Activated effector memory CD4-positive, alpha-beta T cell treated with anti-CD3 and anti-CD28 coated beads, Interleukin-2, amount 50 U/mL, for 16 hours (primary cell): Measurements from ENCODE around the gene OR10J4.
"Not testable (repeated sequence)": the region's sequence is repeated elsewhere in the genome, so short reads cannot be mapped to it uniquely, and the experiment has no call there.

Source experiments
- DNase-seq: peaks from one replicate; pipeline ENCODE4 v3.0.0-alpha.2; 2020

Gene OR10J4

GRCh38 chr1:159431904-159432303 is at the start of gene OR10J4:
Gene OR10J4 (plus strand): TSS chr1:159432204.
- DNase-seq, result no peak

GRCh38 chr1:159406821-159407220 is 25.2 kb upstream of the OR10J4 start:
- no peak for DNase-seq

DNA sequence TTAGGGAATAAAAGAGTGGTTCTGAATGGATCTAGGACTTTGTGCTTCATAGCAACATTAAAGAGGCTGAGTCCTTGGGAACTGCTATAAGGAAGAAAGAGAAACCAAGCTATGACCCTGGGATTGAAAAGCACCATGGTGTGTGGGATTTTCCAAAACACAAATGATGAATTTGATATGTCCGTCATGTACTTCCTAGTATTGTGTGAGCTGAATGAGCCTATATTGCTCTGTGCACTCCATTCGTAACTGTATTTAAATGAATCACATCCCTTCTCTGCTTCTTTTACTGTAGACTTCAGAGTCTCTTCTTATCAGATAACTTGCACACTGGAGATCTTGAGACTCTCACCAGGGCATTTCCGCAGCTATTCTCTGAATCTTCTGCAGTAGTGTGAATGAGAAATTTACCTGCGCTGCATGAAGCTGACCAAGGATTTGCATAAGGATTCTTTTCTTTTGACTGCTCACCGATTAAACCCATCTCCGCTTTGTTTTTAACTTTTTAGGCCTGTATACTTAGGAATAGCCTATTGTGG is 23.1 kb upstream of the OR10J4 start:
- no peak for DNase-seq

DNA sequence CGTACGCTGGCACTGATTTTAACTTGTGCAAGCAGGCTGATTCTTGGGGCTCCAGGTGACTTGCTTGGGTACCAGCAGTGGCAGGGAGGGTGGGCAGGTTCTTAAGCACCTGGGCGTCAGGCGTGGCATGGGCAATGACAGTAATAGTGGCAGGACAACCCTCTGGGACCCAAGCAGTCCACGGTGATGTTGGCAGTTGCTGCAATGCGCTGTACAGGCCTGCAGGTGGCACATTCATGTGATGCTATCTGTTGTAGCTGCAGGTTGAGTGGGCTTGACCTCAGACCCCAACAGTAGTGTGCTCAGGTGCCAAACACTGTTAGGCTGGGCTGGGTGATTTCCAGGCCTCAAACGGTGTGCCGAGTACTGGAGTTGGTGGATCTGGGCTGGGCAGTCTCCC is 10.2 kb upstream of the OR10J4 start:
- no peak for DNase-seq

GRCh38 chr1:159428536-159428935 is 3.5 kb upstream of the OR10J4 start:
- no peak for DNase-seq

- no peak for DNase-seq
Observed at GRCh38 chr1:159429074-159429861, 2.7 kb upstream of the OR10J4 start.

DNA sequence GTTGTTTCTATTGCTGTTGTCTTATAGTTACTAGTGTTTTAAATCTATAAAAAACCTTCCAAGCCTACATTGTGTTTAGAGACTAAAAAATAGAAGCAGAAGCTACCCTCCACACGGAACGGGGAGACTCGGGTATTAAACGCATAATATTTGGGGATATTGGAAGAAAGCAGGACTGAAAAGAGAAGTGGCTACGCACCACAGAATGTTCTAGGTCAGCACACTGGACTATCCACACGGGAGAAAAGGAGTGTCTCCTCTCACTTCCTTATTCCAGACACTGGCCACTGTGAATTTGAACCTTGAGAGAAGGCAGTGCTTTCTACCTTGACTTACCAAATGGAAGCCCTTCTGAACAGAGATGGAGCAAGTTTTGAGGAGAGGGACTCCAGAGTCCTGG is 1.0 kb upstream of the OR10J4 start:
- no peak for DNase-seq

- no peak for DNase-seq
Observed at GRCh38 chr1:159436469-159436868, 4.5 kb downstream of the OR10J4 start.

- DNase-seq, result no peak
Observed at GRCh38 chr1:159439422-159439821, 7.4 kb downstream of the OR10J4 start, which contains the start of gene OR10J1. Gene OR10J1 (plus strand): TSS chr1:159439722. CDS start chr1:159439792, 70 bp downstream.

DNA sequence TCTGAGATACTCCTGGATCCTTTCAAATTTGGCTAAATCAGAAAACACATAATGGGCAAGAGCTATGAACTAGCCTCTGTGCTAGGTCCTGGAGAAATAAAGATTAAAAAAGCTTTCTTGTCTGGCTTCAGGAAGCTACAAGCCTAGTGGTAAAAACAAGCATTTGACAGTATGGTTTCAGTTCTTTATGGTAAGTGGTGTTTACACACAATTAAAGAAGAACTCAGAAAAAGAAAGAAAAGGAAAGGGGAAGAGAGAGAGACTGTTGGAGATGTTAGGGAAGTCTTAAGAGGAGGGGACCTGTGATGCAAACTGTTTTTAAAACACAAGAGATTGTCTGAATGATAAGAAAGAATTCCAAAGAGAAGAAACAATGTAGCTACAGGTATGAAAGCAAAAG is 9.4 kb downstream of the OR10J4 start:
- no peak for DNase-seq

GRCh38 chr1:159442428-159442827 is 10.4 kb downstream of the OR10J4 start:
- no peak for DNase-seq

- no peak for DNase-seq
Observed at GRCh38 chr1:159443066-159443750, 11.2 kb downstream of the OR10J4 start.

DNA sequence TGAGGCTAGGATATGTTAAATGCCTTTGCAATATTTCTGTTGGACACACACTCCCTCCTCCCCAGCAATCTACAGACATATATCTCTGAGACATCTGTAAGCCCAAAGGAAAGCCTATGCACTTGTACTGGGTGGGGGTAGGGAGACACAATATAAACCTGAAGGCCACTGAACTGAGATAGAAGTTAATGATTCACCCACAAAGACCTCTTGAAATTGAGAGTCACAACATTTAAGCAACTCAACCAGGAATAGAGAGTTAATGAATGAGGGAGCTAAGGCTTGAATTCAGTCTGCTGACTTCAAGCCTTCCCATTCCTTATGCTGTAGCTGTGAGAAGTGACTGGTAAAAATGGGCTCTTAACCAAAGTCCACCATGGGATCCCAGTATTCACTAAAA is 12.5 kb downstream of the OR10J4 start:
- no peak for DNase-seq

DNA sequence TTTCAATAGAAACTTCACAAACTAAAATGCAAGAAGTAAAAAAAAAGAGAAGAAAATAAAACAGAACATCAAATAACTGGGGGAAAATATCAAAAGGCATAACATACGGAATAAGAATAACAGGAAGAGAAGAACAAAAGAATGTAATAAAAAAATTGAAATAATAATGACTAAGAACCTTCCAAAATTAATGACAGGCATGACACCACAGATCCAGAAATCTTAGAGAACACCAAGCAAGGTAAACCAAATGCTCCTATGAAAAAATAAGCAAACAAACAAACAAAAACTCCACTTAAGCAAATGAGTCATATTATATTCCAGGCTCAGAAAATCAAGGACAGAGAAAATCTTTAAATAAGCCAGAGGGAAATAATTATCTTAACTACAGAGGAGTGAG is 16.2 kb downstream of the OR10J4 start:
- no peak for DNase-seq

- DNase-seq, result not testable (repeated sequence)
Observed at GRCh38 chr1:159449605-159450004, 17.6 kb downstream of the OR10J4 start.

GRCh38 chr1:159459551-159459950 is 27.5 kb downstream of the OR10J4 start:
- DNase-seq, result no peak

GRCh38 chr1:159465191-159465603 is 33.2 kb downstream of the OR10J4 start:
- no peak for DNase-seq

DNA sequence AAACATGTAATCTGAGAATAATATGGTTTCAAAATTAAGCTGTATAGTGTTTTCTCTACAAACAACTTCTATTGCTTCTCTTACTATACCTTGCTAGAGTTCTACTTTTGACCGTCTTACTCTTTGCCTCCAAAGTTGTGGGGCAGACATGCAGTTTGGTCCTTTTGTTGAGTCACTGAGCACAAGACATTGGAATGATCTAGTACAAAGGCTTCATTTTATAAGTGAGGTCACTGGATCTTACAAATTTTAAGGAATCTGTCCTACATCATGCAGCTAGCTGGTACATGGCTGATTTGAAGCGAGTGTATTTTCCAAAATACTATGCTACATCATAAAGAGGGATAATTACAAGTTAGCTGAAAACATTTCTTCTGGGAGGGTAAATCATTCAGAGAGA is 36.3 kb downstream of the OR10J4 start:
- DNase-seq, result no peak

- no peak for DNase-seq
Observed at GRCh38 chr1:159469921-159470533, 38.0 kb downstream of the OR10J4 start.

DNA sequence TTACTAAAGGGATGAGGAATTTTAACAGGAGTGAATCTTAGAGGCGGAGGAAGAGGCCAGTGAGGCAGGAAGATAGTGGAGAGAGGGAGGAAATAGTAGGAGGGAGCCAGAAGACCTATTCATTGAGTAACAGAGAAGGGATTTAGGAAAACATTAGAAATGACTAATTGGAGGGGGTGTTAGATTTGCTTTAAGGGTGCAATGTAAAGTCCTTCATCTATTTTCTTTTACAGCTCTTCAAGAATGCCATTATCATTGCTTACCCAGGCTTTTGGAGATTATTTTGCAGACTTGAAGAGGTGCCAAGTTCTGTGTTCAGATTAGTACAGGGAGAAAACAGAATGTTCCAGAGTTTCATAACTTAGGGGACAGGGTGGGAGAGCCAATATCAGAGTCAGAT is 41.3 kb downstream of the OR10J4 start:
- DNase-seq, result no peak

DNA sequence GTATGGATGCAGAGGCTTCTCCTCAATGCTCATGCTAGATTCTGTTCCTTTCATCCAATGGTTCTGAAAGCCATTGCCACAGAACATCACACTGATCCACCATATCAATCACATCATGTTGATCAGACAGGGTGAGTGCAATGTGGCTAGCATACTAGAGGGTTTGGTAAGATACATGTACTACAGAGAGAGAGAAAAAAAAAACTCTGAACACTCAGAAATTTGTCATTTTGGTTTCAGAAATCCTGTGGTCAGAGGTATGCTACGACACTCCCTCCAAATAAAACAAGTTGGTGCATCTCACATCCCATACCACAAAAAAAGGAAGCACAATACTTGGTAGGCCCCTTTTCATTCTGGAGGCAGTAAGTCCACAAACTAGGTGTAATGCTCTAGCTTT is 42.9 kb downstream of the OR10J4 start:
- no peak for DNase-seq
